HCT116 (cell line): Measurements from ENCODE around the gene NTNG1.

Experiments
- POLR2A ChIP-seq: IDR thresholded peaks from 2 replicates; pipeline ENCODE4 v1.7.0; 2011; ENCODE audit warnings: borderline replicate concordance; ENCODE audit not compliant: insufficient read depth, insufficient read length; ENCODE audit errors: extremely low read depth
- TF ChIP-seq, protein P1 (sequence below), 3 experiments: fragments of 200-600 bp in 1 of 3; sonication (generic) in 1 of 3; IDR thresholded peaks in 2 of 3; conservative IDR thresholded peaks in 1 of 3; 2 replicates each; pipeline ENCODE4 v1.5.1; 2012 to 2017; ENCODE audit warnings: low read depth in 2 of 3, low read length in 2 of 3, antibody characterized with exemption in 1 of 3, borderline replicate concordance in 1 of 3, control low read depth in 1 of 3, mild to moderate bottlenecking in 1 of 3, mixed read lengths in 1 of 3, mixed run types in 1 of 3, moderate library complexity in 1 of 3; ENCODE audit not compliant: insufficient read depth in 1 of 3

GRCh38 chr1:107379826-107380225, 239.0 kb downstream of the NTNG1 start:
- TF ChIP-seq, protein P1, sequence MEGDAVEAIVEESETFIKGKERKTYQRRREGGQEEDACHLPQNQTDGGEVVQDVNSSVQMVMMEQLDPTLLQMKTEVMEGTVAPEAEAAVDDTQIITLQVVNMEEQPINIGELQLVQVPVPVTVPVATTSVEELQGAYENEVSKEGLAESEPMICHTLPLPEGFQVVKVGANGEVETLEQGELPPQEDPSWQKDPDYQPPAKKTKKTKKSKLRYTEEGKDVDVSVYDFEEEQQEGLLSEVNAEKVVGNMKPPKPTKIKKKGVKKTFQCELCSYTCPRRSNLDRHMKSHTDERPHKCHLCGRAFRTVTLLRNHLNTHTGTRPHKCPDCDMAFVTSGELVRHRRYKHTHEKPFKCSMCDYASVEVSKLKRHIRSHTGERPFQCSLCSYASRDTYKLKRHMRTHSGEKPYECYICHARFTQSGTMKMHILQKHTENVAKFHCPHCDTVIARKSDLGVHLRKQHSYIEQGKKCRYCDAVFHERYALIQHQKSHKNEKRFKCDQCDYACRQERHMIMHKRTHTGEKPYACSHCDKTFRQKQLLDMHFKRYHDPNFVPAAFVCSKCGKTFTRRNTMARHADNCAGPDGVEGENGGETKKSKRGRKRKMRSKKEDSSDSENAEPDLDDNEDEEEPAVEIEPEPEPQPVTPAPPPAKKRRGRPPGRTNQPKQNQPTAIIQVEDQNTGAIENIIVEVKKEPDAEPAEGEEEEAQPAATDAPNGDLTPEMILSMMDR (IDR thresholded peaks at IDR 0.05 in 2 of 3, conservative IDR thresholded peaks at IDR 0.05 in 1 of 3; ENCODE audit: borderline replicate concordance in 1 of 3, insufficient read depth in 1 of 3, low read depth in 2 of 3, low read length in 2 of 3): no peak
- TF ChIP-seq POLR2A: no peak
